Stimulated activated CD8-positive, alpha-beta memory T cell treated with anti-CD3 and anti-CD28 coated beads, Interleukin-15, amount 100 ng/mL, for 4 hours (primary cell): ENCODE results near the gene CC2D1B.

Source experiments
- DNase-seq, 2 donors: peaks; one replicate each; pipeline ENCODE4 v3.0.0-alpha.2; 2020; ENCODE audit warnings: low read depth in 2 of 2

The CC2D1B gene

DNA sequence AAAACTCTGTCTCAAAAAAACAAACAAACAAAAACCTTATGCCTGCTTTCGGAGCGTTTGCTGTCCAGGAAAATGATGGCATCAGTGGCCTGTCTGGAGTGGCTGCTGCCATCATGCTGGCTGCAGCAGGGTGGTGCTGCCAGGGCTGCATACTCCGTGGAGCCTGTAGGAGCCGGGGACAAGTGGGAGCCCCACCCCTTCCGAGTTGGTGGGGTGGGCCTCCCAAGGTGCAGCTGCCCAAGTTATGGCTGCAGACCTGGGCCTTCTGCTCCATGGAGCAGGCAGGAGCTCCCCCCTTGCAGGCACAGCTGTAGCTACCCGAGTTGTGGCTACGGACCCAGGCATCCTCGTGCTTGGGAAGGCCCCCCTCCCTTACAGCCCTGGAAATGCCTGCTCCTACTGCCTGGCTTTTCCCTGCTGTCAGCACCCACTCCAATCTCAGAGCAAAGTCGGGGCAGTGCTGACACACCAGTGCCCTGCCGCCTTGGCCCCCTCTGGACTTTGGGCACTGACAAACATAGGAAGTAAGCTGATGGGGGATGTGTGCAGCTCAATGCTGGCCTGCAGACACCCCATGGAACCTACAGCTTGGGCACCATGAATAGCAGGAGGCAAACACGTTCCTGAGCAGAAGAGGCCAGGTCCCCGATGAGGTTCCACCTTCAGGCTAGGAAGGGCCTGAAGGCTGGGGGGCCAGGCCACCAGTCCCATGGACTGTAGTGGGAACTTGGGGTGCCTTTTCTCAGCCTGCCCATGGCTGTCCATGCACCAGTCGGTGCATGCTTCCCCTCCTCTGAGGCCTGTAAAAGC, 60.4 kb downstream of the CC2D1B start:
- DNase-seq, result no peak
